Erythroblast (primary cell): ENCODE data around the gene EPB41L4B.

Experiments
- GATA1 ChIP-seq: IDR thresholded peaks from 2 replicates; pipeline ENCODE4 v1.6.1; 2011; ENCODE audit warnings: low read depth, mild to moderate bottlenecking, control low read depth, low read length, moderate library complexity
- POLR2A ChIP-seq: IDR thresholded peaks from 2 replicates; pipeline ENCODE4 v1.6.1; 2011; ENCODE audit warnings: mild to moderate bottlenecking, low read length

DNA sequence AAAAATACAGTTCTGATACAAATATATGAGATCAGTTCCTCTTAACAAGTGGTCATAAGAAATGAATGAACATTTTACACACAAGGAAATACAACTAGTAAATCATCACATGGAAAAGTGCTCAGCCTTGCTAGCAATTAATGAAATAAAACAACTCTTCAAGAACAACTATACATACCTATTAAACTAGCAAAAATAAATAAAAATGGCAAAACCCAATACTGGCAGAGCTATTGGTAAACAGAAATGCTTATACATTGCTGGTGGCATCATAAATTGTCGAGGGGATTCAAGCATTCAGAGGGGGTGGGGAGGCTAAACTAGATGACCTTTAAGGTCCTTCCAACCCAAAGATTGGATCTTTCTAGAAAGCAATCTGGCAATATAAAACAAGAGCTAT lies 147.9 kb downstream of the EPB41L4B start:
- TF ChIP-seq POLR2A (no peak), GATA1 (no peak)
